HepG2 (cell line): ENCODE data around the gene NRN1. TPM values are rescaled to one million over a fixed set of nuclear protein-coding genes. Genes with fewer than 3 reads are reported as not detected.
A peak's percentile ranks its signal among the peaks of the same experiment; 100 is the strongest.

ENCODE experiments used
- CREB1 ChIP-seq, 2 experiments: fragments of 450-650 bp in 1 of 2; IDR thresholded peaks; 2 replicates each; pipeline ENCODE4 v1.6.1; 2016 to 2017; ENCODE audit warnings: control low read depth in 1 of 2, mild to moderate bottlenecking in 1 of 2, missing compliant biosample characterization in 1 of 2, missing genetic modification characterization in 1 of 2
- FOXO1 ChIP-seq: sonication (generic); formaldehyde crosslinking; IDR thresholded peaks from 2 replicates; pipeline ENCODE4 v1.4.0; 2020; ENCODE audit warnings: missing genetic modification reagents
- JARID2 ChIP-seq: sonication (generic); formaldehyde crosslinking; IDR thresholded peaks from 2 replicates; pipeline ENCODE4 v1.8.1; 2023; ENCODE audit warnings: missing genetic modification reagents, inconsistent platforms; ENCODE audit not compliant: insufficient replicate concordance
- LCORL ChIP-seq, 2 experiments: fragments of 450-650 bp in 1 of 2; sonication (generic) in 1 of 2; formaldehyde crosslinking in 1 of 2; IDR thresholded peaks; 2 replicates each; pipeline versions ENCODE4 v1.5.0 to v1.6.1; 2017 to 2020; ENCODE audit warnings: antibody characterized with exemption in 1 of 2, missing genetic modification reagents in 1 of 2
- MAX ChIP-seq: IDR thresholded peaks from 2 replicates; pipeline ENCODE4 v1.6.1; 2012; ENCODE audit warnings: inconsistent platforms
- NFKBIZ ChIP-seq: IDR thresholded peaks from 2 replicates; pipeline ENCODE4 v1.6.1; 2018; ENCODE audit warnings: missing genetic modification reagents, missing compliant biosample characterization
- SMAD1 ChIP-seq: sonication (generic); formaldehyde crosslinking; IDR thresholded peaks from 2 replicates; pipeline ENCODE4 v1.4.0; 2020; ENCODE audit warnings: missing genetic modification reagents, low read depth, mild to moderate bottlenecking, borderline replicate concordance
- SP4 ChIP-seq: sonication (generic); formaldehyde crosslinking; IDR thresholded peaks from 2 replicates; pipeline ENCODE4 v1.8.1; 2023; ENCODE audit warnings: mild to moderate bottlenecking, missing genetic modification reagents
- SPEN ChIP-seq: sonication (generic); formaldehyde crosslinking; IDR thresholded peaks from 2 replicates; pipeline ENCODE4 v1.5.1; 2020; ENCODE audit warnings: low read depth, mild to moderate bottlenecking, missing genetic modification reagents
- USF2 ChIP-seq, 2 experiments: sonication (generic) in 1 of 2; formaldehyde crosslinking in 1 of 2; IDR thresholded peaks; 2 replicates each; pipeline versions ENCODE4 v1.5.1 to v1.6.1; 2011 to 2020; ENCODE audit warnings: borderline replicate concordance in 1 of 2, low read depth in 1 of 2, low read length in 1 of 2, mild to moderate bottlenecking in 1 of 2, missing genetic modification reagents in 1 of 2, moderate library complexity in 1 of 2
- ZFP36L1 ChIP-seq: sonication (generic); formaldehyde crosslinking; IDR thresholded peaks from 2 replicates; pipeline ENCODE4 v1.8.0; 2022; ENCODE audit warnings: mild to moderate bottlenecking, missing genetic modification reagents, moderate library complexity
- ZMYM3 ChIP-seq: sonication (generic); formaldehyde crosslinking; IDR thresholded peaks from 2 replicates; pipeline ENCODE4 v1.5.1; 2020; ENCODE audit warnings: mild to moderate bottlenecking, missing genetic modification reagents
- ZNF207 ChIP-seq: fragments of 450-650 bp; IDR thresholded peaks from 2 replicates; pipeline ENCODE4 v1.6.1; 2016; ENCODE audit warnings: antibody characterized with exemption, borderline replicate concordance
- ZNF496 ChIP-seq: sonication (generic); formaldehyde crosslinking; IDR thresholded peaks from 2 replicates; pipeline ENCODE4 v1.8.1; 2023; ENCODE audit warnings: mild to moderate bottlenecking, moderate library complexity, missing genetic modification reagents; ENCODE audit not compliant: insufficient replicate concordance
- ZNF510 ChIP-seq: sonication (generic); formaldehyde crosslinking; IDR thresholded peaks from 2 replicates; pipeline ENCODE4 v1.4.0; 2020; ENCODE audit warnings: low read depth, mild to moderate bottlenecking, missing genetic modification reagents
- ZNF543 ChIP-seq: sonication (generic); formaldehyde crosslinking; IDR thresholded peaks from 2 replicates; pipeline ENCODE4 v1.4.0; 2020; ENCODE audit warnings: mild to moderate bottlenecking, missing genetic modification reagents
- ZNF788 ChIP-seq: sonication (generic); formaldehyde crosslinking; IDR thresholded peaks from 2 replicates; pipeline ENCODE4 v1.5.0; 2020; ENCODE audit warnings: mild to moderate bottlenecking, missing genetic modification reagents, borderline replicate concordance
- polyA plus RNA-seq, 8 experiments: library from polyadenylated mRNA; depleted of rRNA in 3 of 8; stranded (reverse) in 7 of 8; unstranded in 1 of 8; fragments of >200 nt; fragmentation: Illumina TruSeq in 4 of 8; extraction: Trizol in 4 of 8; gene quantifications; 2 replicates each; pipeline versions ENCODE4 v1.2.1 to v1.2.3, GENCODE V29; 2011 to 2016; ENCODE audit warnings: low read depth in 4 of 8, missing spikeins in 1 of 8, mixed read lengths in 1 of 8; ENCODE audit not compliant: insufficient read depth in 1 of 8
- total RNA-seq, 5 experiments: library from RNA; depleted of rRNA; stranded (reverse); fragments of >200 nt; fragmentation: Illumina TruSeq; extraction: Trizol; gene quantifications; 2 replicates each; pipeline ENCODE4 v1.2.3, GENCODE V29; 2016; ENCODE audit warnings: low read depth in 1 of 5
- TF ChIP-seq, protein P1 (sequence below): sonication (generic); formaldehyde crosslinking; conservative IDR thresholded peaks from 2 replicates; pipeline ENCODE4 v1.4.0; 2020; ENCODE audit warnings: mild to moderate bottlenecking, missing genetic modification reagents, moderate library complexity
- TF ChIP-seq, protein P2 (sequence below): sonication (generic); formaldehyde crosslinking; IDR thresholded peaks from 2 replicates; pipeline ENCODE4 v1.5.0; 2020; ENCODE audit warnings: missing genetic modification reagents
- TF ChIP-seq, protein P3 (sequence below): IDR thresholded peaks from 2 replicates; pipeline ENCODE4 v1.6.1; 2016; ENCODE audit warnings: mild to moderate bottlenecking

The NRN1 gene
- total and polyA plus RNA-seq, 2 of the 13 experiments (the other 11 are each of a cell fraction or from before 2014, with no cell fraction given): 0.11 TPM; not detected in 1

DNA sequence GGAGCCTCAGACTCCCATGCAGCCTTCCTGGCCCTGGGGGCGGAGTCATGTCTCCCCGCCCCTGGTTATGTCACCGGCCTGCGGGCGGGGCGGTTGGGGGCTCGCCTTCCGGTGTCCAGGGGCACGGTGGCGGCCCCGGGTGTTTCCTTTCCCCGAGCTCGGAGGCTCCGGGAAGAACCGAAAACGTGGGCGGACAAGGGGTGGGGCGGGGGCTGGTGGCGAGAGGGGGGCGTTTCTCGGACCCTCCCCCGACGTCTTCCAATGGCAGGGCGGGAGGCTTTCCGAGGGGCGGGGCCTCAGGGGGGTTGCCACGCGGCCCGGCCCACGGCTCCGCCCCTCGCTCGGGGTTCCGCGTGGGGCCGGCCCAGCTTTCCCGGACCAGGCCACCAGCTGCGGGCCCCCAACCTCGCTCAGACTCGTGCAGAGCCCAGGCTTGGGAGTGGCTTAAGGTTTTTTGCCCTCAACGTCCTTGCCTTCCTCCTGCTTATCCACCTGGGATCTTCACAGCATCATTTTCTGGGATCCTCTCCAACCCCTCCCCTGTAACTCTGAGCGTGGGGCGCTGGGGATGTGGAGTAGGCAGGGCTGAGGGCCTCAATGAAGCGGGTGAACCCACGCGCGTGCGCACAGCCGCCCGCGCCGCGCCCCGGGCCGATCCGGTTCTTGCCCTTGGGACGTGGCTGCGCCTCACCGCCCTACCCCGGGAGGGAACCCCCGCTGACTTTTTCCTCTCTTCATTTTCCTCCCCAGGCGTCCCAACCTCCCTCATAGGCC is 2.1 kb upstream of the NRN1 start (continued):
- TF ChIP-seq, protein P1, sequence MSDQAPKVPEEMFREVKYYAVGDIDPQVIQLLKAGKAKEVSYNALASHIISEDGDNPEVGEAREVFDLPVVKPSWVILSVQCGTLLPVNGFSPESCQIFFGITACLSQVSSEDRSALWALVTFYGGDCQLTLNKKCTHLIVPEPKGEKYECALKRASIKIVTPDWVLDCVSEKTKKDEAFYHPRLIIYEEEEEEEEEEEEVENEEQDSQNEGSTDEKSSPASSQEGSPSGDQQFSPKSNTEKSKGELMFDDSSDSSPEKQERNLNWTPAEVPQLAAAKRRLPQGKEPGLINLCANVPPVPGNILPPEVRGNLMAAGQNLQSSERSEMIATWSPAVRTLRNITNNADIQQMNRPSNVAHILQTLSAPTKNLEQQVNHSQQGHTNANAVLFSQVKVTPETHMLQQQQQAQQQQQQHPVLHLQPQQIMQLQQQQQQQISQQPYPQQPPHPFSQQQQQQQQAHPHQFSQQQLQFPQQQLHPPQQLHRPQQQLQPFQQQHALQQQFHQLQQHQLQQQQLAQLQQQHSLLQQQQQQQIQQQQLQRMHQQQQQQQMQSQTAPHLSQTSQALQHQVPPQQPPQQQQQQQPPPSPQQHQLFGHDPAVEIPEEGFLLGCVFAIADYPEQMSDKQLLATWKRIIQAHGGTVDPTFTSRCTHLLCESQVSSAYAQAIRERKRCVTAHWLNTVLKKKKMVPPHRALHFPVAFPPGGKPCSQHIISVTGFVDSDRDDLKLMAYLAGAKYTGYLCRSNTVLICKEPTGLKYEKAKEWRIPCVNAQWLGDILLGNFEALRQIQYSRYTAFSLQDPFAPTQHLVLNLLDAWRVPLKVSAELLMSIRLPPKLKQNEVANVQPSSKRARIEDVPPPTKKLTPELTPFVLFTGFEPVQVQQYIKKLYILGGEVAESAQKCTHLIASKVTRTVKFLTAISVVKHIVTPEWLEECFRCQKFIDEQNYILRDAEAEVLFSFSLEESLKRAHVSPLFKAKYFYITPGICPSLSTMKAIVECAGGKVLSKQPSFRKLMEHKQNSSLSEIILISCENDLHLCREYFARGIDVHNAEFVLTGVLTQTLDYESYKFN: no peak
- TF ChIP-seq ZNF207 (no peak), MAX (peak; percentile 18; the same call in 1 of the 2 replicates), ZFP36L1 (no peak), SMAD1 (CRISPR knock-in tag) (no peak), JARID2 (CRISPR knock-in tag) (no peak), ZNF788 (CRISPR knock-in tag) (0 out of 2 replicates have a peak, but pooled peaks have one; percentile 2), SP4 (CRISPR knock-in tag) (peak; percentile 52; the same call in 1 of the 2 replicates), USF2 (IDR thresholded peaks at IDR 0.05; ENCODE audit: low read depth, low read length) (no peak), USF2 (CRISPR knock-in tag; IDR thresholded peaks at IDR 0.05; ENCODE audit: borderline replicate concordance) (no peak), NFKBIZ (CRISPR knock-in tag) (no peak), ZMYM3 (CRISPR knock-in tag) (no peak), LCORL (IDR thresholded peaks at IDR 0.05) (no peak), LCORL (CRISPR knock-in tag; IDR thresholded peaks at IDR 0.05) (no peak), CREB1 (IDR thresholded peaks at IDR 0.05) (0 out of 2 replicates have a peak, but pooled peaks have one; percentile 22), CREB1 (CRISPR knock-in tag; IDR thresholded peaks at IDR 0.05) (peak; percentile 55; the same call in 1 of the 2 replicates), SPEN (CRISPR knock-in tag) (no peak), ZNF543 (CRISPR knock-in tag) (no peak), ZNF496 (CRISPR knock-in tag) (no peak), ZNF510 (CRISPR knock-in tag) (no peak), FOXO1 (CRISPR knock-in tag) (no peak)
- TF ChIP-seq, protein P2, sequence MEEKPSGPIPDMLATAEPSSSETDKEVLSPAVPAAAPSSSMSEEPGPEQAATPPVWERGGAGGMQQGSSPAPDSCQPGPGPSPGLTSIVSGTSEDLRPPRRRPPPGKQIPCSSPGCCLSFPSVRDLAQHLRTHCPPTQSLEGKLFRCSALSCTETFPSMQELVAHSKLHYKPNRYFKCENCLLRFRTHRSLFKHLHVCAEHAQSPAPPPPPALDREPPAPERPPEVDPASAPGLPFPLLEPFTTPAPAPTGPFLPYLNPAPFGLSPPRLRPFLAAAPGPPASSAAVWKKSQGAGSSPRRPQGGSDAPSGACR (CRISPR knock-in tag): no peak
- TF ChIP-seq, protein P3, sequence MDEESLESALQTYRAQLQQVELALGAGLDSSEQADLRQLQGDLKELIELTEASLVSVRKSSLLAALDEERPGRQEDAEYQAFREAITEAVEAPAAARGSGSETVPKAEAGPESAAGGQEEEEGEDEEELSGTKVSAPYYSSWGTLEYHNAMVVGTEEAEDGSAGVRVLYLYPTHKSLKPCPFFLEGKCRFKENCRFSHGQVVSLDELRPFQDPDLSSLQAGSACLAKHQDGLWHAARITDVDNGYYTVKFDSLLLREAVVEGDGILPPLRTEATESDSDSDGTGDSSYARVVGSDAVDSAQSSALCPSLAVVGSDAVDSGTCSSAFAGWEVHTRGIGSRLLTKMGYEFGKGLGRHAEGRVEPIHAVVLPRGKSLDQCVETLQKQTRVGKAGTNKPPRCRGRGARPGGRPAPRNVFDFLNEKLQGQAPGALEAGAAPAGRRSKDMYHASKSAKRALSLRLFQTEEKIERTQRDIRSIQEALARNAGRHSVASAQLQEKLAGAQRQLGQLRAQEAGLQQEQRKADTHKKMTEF (CRISPR knock-in tag): 0 out of 2 replicates have a peak, but pooled peaks have one; percentile 17
